GM12865 (cell line): Measurements from ENCODE around the gene SMIM22.

ENCODE experiments used
- DNase-seq: peaks from one replicate; pipeline ENCODE4 v3.0.0; 2010; ENCODE audit warnings: low read depth
- H3K4me3 ChIP-seq: 2 replicates; pipeline ENCODE4 v1.5.1; 2011; ENCODE audit warnings: mild to moderate bottlenecking, low read depth, low read length, control low read depth
- TF ChIP-seq, protein P1 (sequence below): IDR thresholded peaks from 2 replicates; pipeline ENCODE4 v1.5.1; 2011; ENCODE audit warnings: low read length, control low read depth, low read depth, inconsistent platforms; ENCODE audit not compliant: insufficient read depth; ENCODE audit errors: missing control alignments

The SMIM22 gene

GRCh38 chr16:4769306-4769638 is 25.9 kb upstream of the SMIM22 start:
- TF ChIP-seq, protein P1, sequence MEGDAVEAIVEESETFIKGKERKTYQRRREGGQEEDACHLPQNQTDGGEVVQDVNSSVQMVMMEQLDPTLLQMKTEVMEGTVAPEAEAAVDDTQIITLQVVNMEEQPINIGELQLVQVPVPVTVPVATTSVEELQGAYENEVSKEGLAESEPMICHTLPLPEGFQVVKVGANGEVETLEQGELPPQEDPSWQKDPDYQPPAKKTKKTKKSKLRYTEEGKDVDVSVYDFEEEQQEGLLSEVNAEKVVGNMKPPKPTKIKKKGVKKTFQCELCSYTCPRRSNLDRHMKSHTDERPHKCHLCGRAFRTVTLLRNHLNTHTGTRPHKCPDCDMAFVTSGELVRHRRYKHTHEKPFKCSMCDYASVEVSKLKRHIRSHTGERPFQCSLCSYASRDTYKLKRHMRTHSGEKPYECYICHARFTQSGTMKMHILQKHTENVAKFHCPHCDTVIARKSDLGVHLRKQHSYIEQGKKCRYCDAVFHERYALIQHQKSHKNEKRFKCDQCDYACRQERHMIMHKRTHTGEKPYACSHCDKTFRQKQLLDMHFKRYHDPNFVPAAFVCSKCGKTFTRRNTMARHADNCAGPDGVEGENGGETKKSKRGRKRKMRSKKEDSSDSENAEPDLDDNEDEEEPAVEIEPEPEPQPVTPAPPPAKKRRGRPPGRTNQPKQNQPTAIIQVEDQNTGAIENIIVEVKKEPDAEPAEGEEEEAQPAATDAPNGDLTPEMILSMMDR: no peak
- H3K4me3 ChIP-seq: no peak overlapping the region
- no peak for DNase-seq

GRCh38 chr16:4771646-4772045 is 23.5 kb upstream of the SMIM22 start:
- no peak overlapping the region for H3K4me3 ChIP-seq
- TF ChIP-seq, protein P1: no peak
- DNase-seq: no peak

GRCh38 chr16:4772351-4772750 is 22.8 kb upstream of the SMIM22 start:
- TF ChIP-seq, protein P1: no peak
- H3K4me3 ChIP-seq: no peak overlapping the region
- DNase-seq: no peak

- no peak overlapping the region for H3K4me3 ChIP-seq
- no peak for DNase-seq
Observed at GRCh38 chr16:4775005-4775404, 20.2 kb upstream of the SMIM22 start.

DNA sequence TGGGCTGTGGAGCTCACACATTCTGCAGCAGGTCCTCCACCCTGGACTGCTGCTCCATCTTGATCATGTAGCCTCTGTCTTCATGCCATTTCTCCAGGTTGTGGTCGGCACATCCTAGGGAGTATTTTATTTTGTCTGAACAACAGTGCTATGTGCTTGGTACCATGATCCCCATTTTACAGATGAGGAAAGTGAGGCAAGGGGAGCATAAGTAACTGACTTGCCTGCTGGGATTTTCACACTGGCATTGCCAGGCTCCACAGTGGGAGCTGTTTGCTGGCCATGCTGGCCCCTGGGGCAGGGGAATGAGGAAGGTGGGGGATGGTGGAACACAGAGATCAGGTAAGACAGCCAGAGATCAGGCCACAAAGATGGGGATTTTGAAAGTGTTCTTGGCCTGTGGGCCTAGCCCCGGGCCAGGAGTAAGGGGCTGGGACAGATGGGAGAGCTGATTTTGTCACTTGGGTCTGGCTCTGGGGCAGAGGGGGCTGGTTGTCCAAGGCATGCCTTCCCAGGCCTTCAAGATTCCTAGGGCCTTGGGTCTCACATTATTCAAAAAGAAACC is 18.9 kb upstream of the SMIM22 start:
- no peak overlapping the region for H3K4me3 ChIP-seq
- TF ChIP-seq, protein P1: no peak
- no peak for DNase-seq

More at GRCh38 chr16:4775005-4775404, 20.2 kb upstream of the SMIM22 start:
- TF ChIP-seq, protein P1: no peak

GRCh38 chr16:4777339-4778049 is 17.7 kb upstream of the SMIM22 start:
- H3K4me3 ChIP-seq: no peak overlapping the region
- TF ChIP-seq, protein P1: no peak
- no peak for DNase-seq

DNA sequence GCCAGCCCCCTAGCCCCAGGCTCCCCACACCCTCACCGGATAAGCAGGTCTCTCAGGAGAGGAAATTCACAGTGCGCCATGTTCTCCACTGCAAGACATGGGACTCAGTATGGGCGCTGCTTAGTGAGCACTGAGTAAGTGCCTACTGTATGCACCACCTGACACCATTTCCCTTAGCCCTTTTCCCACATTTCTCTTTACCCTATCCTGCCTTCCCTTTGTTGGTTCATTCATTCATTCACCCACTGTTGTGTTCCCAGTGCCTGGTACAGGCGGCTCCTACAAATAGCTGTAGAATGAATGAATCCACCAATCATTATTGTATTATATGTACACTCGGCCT is 17.1 kb upstream of the SMIM22 start:
- DNase-seq: no peak
- TF ChIP-seq, protein P1: no peak
- no peak overlapping the region for H3K4me3 ChIP-seq
